Panc1 (cell line): Measurements from ENCODE around the gene DCLK2.

Experiments
- CTCF ChIP-seq: fragments of 450-650 bp; IDR thresholded peaks from 2 replicates; pipeline ENCODE4 v1.5.1; 2017; ENCODE audit warnings: mild to moderate bottlenecking
- POLR2AphosphoS5 ChIP-seq: IDR thresholded peaks from 2 replicates; pipeline ENCODE4 v1.6.1; 2012; ENCODE audit warnings: mild to moderate bottlenecking, low read depth, low read length, moderate library complexity
- REST ChIP-seq, 2 experiments: IDR thresholded peaks; 2 replicates each; pipeline ENCODE4 v1.6.1; 2011 to 2012; ENCODE audit warnings: low read depth in 2 of 2, control low read depth in 1 of 2, low read length in 1 of 2, mild to moderate bottlenecking in 1 of 2, moderate library complexity in 1 of 2; ENCODE audit not compliant: insufficient read depth in 1 of 2
- TCF7L2 ChIP-seq: IDR thresholded peaks from 2 replicates; pipeline ENCODE4 v1.6.1; 2011; ENCODE audit warnings: mild to moderate bottlenecking, low read depth, low read length, inconsistent platforms

GRCh38 chr4:150253416-150253815, 175.2 kb downstream of the DCLK2 start:
- TF ChIP-seq CTCF (no peak), POLR2AphosphoS5 (no peak), REST (IDR thresholded peaks at IDR 0.05; ENCODE audit: insufficient read depth in 1 of 2, low read depth in 2 of 2, low read length in 1 of 2) (no peak), TCF7L2 (no peak)
